Testis (tissue), 2 donors: Measurements from ENCODE around the gene SVOPL.

ENCODE experiments used
- POLR2A ChIP-seq: fragments of 450-650 bp; IDR thresholded peaks from one replicate; pipeline ENCODE4 v1.6.1; 2017; ENCODE audit warnings: antibody characterized with exemption, mild to moderate bottlenecking, moderate library complexity
- TF ChIP-seq, protein P1 (sequence below), 3 experiments: fragments of 450-650 bp in 2 of 3; fragments of 200-600 bp in 1 of 3; sonication (generic) in 1 of 3; IDR thresholded peaks; one replicate each; pipeline ENCODE4 v1.5.1; 2016 to 2019; ENCODE audit warnings: antibody characterized with exemption in 3 of 3, mild to moderate bottlenecking in 2 of 3, moderate library complexity in 1 of 3

DNA sequence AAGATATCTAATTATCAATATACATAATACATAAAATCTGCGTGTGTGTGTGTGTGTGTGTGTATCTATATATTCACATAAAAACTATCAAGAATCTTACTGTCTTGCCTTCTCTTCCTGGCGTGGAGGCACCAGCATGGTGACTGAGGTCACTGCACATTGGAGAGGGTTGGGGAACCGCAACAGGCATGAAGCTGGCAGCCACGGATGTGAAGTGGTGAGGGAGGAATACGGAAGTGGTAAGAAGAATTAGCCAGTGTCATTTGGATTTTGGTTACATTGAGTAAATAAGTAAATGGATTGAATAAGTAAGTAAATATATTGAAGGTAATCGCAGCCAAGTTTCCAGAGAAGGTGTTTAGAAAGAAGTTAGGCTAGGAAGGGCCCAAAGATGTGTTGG is 156.0 kb downstream of the SVOPL start:
- TF ChIP-seq, protein P1, sequence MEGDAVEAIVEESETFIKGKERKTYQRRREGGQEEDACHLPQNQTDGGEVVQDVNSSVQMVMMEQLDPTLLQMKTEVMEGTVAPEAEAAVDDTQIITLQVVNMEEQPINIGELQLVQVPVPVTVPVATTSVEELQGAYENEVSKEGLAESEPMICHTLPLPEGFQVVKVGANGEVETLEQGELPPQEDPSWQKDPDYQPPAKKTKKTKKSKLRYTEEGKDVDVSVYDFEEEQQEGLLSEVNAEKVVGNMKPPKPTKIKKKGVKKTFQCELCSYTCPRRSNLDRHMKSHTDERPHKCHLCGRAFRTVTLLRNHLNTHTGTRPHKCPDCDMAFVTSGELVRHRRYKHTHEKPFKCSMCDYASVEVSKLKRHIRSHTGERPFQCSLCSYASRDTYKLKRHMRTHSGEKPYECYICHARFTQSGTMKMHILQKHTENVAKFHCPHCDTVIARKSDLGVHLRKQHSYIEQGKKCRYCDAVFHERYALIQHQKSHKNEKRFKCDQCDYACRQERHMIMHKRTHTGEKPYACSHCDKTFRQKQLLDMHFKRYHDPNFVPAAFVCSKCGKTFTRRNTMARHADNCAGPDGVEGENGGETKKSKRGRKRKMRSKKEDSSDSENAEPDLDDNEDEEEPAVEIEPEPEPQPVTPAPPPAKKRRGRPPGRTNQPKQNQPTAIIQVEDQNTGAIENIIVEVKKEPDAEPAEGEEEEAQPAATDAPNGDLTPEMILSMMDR (IDR thresholded peaks at IDR 0.05) = no peak
- no peak for TF ChIP-seq POLR2A
